ENCODE data around the gene ASL.
"Not testable (repeated sequence)": the region's sequence is repeated elsewhere in the genome, so short reads cannot be mapped to it uniquely, and the experiment has no call there.

Gene ASL

DNA sequence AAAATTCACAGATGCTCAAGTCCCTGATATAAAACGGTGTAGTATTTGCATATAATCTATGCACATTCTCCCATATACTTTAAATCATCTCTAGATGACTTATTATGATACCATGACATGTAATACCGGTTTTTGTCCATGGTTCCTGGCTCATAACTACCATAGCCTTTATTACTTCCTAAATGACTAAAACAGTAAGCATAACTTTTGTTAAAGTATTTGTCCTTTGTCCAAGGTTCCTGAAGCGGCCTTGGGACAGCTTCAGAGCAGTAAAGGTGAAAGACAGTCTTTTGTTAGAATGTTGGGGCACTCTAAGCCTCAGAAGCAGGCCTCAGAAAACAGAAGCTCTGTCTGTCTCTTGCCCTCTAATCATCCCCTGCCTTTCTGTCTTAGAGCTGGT lies 43.0 kb downstream of the ASL start:
- no peak for DNase-seq (ENCODE audit: low read depth in 2 of 3, low spot score in 1 of 3)

DNA sequence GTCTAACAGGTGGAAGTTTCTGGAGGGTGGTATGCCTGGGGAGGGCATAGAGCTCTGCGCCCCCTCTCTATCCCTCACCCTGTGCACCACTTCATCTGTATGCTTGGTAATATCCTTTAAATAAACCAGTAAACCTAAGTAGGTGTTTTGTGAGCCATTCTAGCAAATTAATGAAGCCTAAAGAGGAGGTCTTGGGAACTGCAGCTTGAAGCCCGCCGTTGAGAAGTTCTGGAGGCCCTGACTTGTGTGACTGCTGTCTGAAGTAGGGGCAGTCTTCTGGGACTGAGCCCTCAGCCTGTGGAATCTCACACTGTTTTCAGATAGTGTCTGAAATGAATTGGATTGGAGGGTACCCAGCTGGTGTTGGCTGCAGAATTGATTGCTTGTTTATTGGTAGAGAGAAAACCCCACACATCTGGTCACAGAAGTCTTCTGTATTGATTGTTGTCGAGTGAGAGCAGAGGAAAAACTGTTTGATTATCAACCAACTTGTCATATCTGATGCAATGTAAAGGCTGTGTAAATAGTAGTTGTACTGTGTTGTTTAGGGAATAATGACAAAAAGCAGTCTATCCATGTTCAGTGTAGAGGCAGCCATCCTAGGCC lies 43.7 kb downstream of the ASL start:
- no peak for DNase-seq (ENCODE audit: low read depth in 2 of 3, low spot score in 1 of 3)

DNA sequence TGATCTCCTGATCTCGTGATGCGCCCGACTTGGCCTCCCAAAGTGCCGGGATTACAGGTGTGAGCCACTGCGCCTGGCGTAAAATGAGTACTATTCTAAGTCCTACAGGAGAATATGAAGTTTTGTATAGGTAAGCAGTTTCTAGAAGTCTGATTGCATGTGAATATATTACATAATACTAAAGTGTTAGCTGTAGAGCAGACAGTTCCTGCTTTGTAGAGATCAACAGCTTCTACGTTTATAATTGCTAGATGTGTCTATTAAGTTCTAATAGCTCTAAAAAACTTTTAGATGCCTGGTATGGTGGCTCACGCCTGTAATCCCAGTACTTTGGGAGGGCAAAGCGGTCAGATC lies 47.5 kb downstream of the ASL start:
- no peak for DNase-seq (ENCODE audit: low read depth in 2 of 3, low spot score in 1 of 3)

DNA sequence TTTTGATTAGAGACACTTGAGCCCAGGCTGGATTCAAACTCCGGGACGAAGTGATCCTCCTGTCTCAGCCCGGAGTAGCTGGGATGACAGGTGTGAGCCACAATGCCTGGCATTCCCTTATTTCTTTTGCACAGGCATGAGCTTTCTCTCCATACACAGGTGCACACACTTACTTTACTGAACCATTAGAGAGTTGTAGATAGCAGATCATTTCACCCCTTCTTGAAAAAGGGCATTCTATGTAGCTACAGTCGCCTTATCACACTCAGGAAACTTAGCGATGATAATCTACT lies 48.9 kb downstream of the ASL start:
- not testable (repeated sequence) for DNase-seq (ENCODE audit: low read depth in 2 of 3, low spot score in 1 of 3)

DNA sequence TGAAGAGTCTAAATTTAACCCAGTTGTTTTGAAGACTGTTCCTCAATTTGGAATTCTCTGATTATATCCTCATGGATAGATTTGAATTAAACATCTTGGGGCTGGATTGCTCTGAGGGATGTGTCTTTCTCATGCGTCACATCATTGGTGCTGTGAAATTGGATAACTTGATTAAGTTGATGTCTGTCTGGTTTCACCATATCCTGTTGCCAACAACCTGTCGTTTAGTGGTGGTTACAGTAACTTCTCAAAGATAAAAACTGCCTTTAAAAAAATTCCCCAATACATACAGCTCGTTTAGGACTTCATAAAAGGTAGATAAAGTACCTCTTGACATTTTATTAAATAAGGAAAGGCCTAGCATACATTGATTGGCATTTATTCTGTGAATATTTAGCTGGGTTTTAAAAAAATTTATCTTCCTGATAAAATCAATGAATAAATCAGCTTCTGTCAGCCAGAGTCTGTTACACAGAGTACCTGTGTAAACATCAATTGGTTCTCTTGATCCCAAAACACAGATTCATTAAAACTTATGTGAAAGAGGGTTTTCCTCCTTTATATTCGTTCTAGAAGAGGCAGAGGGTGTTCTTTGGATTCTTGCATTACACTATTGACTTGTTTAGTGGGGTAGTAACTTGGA lies 49.6 kb downstream of the ASL start:
- no peak for DNase-seq (ENCODE audit: low read depth in 2 of 3, low spot score in 1 of 3)

- not testable (repeated sequence) for DNase-seq (ENCODE audit: low read depth in 2 of 3, low spot score in 1 of 3)
These were observed 50.2 kb downstream of the ASL start for GRCh38 chr7:66125781-66126352.

DNA sequence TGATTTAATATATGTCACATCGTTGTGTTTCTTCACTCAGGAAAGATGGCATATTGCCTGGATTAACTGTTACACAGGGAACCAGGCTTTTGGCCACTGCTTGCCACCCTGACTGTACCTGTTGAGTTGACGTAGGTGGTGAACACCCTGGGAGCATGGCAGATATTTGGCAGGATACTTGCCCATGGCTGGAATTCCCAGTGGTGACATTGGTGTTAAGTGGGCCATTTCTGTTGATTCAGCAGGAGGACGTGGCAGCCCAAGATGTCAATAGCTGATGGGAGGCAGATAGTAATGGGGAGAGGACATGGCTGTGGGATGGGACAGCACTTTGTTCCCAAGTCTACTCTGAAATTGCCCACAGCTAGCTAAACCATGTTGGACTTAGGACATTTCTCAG lies 51.6 kb downstream of the ASL start:
- not testable (repeated sequence) for DNase-seq (ENCODE audit: low read depth in 2 of 3, low spot score in 1 of 3)

- no peak for DNase-seq (ENCODE audit: low read depth in 2 of 3, low spot score in 1 of 3)
These were observed 63.6 kb downstream of the ASL start for GRCh38 chr7:66138994-66139752.

DNA sequence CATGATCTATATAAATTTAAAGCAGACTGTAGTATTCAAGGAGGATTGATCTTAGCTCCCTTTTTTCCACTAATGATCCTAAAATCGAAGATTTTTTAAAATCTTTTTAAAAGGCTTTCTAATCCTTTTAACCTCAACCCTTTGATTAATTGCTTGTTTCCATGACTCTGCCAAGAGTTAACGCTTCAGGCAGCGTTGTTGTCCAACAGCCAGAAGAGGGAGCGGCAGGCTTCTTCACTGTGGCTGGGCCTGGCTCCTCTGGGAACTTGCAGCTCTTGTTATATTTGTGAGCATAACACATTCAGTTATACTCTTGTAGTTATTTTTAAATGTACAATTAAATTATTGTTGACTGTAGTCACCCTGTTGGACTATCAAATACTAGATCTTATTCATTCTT lies 65.3 kb downstream of the ASL start:
- no peak for DNase-seq (ENCODE audit: low read depth in 2 of 3, low spot score in 1 of 3)

DNA sequence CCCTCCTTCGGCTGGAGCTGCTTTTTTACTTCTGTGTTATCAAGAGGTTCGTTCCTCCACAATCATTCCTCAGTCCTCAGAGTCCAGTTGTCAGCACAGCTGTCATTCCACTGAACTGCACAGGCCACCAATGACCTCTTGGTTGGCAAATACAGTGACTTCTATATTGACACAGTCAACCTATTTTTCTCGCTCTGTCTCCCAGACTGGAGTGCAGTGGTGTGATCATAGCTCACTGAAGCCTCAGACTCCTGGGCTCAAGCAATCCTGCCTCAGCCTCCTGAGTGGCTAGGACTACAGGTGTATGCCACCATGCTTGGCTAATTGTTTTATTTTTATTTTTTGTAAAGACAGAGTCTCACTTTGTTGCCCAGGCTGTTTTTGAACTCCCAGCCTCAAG lies 66.7 kb downstream of the ASL start:
- DNase-seq (ENCODE audit: low read depth in 2 of 3, low spot score in 1 of 3): no peak

DNA sequence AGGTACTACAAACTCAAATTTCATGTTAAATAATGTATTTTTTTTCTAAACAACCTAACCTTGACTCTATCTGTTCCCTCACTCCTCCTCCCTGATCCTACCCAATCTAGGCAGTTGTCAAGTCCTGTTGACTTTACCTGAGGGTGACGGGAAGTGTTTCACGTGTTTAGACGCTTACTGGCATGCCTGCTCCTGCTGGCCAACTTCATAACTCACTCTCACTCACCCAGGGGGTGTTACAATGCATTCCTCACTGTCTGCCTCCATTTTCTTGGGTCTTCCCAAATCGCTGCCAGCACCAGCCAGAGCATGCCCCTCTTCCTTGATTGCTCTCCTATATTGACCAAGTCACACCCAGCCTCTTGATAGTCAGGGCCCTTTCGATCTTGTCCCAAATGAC lies 67.4 kb downstream of the ASL start:
- DNase-seq (ENCODE audit: low read depth in 2 of 3, low spot score in 1 of 3): no peak

Data from stimulated activated CD4-positive, alpha-beta T cell treated with anti-CD3 and anti-CD28 coated beads, Interleukin-12 subunit alpha, Interleukin-12 subunit beta, amount 100 ng/mL, for 48 hours (primary cell).